NCI-H1930 (cell line): ENCODE data around the gene DICER1.

Experiments used
- DNase-seq, 2 experiments: peaks; one replicate each; lab custom pipeline; 2025; lab: John Stamatoyannopoulos, UW

DICER1 gene

DNA sequence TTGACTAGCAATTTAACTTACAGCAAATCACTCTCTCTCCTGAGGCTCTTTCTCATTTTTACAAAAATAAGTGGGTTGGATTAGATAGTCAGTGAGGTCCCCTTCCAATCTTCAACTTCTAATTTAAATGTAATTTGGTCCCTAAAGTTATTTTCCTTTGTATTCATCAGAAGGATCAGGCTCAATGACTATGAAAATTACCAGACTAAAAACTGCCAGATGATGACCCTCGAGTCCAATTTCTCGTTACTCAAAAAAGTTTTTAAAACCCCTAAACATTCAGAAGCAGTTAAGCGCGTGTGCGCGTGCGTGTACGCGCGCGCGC, 34.7 kb downstream of the DICER1 start:
- DNase-seq: no peak

DNA sequence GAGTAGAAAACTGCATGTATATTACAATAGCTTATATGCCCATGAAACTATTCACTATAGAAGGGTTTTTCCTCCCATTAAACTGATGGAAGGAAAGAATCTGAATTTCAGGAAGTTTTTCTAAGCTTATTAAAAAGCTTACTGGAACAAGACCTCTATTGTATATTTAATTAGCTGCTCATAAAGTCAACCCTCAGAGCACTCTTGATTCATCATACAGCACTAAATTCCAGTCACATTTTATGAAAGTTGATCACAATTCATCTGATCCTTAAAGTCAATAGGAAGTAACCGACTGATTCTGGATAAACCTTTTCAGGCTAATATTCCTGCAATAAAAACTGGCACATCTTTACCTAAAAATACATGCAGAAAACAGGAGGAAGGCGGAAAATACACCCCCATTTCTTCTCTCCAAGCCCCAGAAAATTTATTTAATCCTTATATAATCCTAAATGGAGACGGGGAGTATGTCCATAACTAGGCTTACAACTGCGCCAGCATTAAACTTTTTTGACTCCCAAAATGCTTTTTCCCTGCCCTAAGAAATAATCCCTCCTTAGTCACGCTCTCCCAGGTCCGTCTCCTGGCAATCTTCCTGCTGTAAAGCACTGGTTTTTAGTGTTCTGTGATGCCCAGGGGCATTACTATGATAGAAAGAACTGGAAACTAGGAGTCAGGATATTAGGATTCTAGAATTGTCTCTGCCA, 35.3 kb downstream of the DICER1 start:
- DNase-seq: no peak

DNA sequence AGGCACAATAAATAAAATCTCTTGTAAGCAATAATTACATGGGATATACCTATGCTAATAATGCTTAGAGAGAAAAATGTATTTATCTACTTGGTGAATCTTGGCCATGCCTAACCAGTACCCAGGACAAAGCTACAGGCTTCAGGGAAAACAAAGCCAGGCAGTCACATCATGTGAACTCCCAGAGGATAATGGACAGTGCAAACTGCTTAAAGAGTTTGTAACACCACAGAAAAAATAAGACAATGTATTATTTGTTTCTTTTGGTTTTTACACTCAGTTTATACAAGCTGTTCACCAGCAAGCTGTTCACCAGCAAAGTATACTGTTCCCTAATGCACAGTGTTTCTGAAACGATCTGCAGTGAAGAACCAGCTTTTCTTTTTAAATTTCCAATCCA, 38.0 kb downstream of the DICER1 start:
- DNase-seq: no peak

DNA sequence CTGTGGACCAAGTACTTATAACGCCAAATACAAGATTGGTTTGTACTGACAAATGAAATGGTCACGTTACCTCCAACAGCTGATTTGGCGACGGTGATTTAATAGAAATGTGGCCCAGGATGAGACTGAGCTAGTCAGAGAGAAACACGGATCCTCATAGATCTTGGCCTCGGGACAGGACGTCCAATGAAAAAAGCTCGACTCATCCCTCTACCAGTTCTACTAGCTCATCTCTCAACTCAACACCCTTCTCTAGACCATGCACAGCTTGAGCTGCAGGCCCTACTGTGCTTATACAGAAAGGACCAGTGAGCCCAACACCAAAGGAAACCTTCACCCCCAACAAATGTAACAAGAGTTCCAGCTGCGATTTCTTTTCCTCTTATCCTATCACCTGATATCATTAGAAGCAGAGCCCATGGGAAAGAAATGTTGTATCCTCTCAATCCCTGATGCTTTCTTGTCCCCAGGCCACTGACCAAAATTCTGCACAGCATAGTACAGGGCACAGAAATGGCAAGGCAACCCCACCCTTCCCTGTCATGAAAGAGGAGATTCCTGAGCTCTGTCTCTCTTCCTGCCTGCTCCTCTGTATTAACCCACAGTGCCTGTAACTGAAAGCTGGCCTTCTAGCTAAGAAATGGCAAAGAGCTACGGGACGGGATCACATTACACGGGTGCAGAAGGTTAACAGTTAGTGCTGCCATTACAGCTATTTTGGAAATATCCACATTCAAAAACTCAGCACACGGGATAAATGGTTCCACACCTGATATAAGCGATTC, 39.2 kb downstream of the DICER1 start:
- no peak for DNase-seq

DNA sequence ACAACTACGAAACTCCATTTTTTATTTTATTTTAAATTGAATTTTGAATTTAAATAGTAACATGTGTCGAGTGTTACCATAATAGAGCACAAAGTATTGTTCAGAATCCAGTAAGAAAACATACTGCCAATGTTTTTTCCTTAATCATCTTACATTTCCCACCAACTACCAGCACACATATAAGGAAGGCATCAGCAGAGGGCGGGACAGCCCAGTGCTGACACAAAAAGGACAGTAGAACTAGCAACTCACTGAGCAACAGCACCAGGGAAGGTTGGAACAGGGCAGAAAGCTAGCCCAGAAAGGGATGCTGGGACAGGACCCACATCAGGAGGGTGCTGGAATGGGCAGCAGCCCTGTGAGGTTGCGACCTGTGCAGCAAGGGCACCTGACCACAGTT, 43.9 kb downstream of the DICER1 start:
- no peak for DNase-seq

DNA sequence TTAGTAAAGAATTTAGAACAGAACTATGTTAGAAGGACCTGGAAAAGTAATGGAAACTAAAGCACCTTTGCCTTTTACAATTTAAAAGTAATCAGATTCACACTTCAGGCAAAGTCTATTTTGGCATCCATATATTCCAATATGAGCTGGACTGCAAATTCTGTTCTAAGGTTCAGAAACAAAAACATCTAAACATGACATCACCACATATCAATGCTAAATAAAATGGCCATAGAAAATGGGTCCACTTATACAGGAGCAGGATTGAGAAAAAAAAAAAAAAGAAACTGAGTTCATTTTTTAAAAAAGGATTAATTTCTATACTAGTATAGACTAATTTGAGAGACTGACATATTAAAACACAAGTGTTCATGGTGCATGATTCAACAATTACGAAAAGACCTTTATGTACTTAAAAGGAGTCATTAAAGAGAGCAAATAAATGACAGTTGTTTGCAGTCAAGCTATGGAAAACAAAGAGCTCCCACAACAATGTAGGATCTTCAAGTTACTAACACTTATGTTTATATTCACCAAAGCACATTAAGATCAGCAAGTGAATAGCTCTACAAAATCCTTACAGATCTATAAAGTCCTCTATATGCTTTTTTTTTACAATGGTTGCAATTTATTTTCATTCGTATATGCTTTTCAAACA, 45.7 kb downstream of the DICER1 start:
- no peak for DNase-seq

DNA sequence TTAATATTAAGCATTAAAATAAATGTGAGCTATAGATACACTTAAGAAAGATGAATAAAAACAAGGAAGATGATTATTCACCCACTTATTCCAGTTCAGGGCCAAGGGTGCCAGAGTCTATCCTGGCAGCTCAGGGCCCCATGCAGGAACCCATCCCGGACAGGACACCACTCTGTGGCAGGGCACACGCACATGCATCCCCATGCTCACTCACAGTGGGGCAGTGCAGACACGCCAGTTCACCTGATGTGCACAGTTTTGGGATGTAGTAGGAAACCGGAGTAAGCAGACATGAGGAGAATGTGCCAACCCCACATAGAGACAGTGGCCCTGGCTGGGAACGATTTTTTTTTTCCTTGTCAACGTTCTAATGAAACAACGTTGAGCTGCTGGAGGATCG, 47.2 kb downstream of the DICER1 start:
- no peak for DNase-seq

DNA sequence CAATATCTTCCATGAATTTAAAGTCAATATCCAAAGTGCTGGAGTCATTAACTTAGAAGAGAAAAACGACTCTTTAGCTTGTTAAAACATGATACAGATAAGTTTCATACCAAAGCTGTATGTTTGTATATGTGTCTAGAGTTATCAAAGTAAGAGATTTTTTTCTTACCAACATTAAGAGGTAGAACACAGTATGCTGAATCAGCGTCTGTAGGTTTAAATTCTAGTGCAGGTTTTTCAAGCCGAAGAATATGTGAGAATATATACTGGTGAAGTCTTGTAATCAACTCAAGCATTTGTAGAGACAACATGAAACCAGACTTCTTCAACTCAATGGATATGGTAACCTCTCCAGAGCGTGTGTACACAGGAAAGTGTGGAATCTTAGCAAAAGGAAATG, 49.6 kb downstream of the DICER1 start:
- DNase-seq: no peak

DNA sequence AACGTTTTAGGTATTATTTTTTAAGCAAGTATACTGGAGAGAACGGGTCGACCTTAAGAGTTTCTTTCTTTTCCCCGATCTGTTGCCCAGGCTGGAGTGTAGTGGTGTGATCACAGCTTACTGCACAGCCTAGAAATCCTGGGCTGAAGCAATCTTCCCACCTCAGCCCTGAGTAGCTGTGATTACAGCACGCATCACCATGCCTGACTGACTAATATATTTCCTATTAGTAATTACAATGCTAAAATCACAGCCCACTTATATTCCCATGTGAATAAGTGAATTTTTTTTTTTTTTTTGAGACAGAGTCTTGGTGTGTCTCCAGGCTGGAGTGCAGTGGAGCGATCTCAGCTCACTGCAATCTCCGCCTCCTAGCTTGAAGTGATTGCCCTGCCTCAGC, 50.4 kb downstream of the DICER1 start:
- no peak for DNase-seq

DNA sequence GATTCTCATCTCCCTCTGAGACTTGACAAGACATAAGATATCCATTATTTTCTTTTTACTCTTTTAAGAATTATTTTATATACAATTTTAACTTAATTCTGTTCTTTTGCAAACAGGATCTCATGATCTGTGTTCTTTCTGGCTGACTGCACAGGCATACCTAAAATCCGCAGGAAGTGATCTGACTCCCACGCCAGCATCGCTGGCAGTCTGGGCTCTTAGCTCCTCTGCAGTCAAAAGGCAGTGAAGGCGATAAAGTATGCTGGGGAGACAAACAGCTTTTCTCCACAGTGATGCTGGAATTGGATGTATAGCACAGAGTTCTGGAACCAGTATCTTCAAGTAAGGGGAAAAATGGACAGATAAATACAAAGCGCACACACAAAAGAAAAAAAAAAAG, 52.4 kb downstream of the DICER1 start:
- no peak for DNase-seq

DNA sequence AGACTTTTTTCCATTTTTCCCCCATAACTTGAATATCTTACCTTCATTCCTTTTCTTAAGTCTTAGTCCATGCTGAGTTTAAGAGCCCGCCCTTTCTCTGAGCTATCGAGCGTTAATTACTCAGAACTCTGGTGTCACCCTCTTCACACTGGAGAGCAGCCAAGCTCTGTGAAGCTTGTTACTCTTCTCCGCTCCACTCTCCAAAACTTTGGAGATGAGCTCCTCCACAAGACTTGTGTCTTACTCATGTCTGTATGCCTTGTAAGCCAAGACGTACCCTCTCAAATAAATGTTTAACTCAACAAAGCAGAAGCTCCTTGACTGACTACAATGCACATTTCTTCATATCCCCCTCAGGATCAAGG, 54.7 kb downstream of the DICER1 start:
- DNase-seq: no peak

DNA sequence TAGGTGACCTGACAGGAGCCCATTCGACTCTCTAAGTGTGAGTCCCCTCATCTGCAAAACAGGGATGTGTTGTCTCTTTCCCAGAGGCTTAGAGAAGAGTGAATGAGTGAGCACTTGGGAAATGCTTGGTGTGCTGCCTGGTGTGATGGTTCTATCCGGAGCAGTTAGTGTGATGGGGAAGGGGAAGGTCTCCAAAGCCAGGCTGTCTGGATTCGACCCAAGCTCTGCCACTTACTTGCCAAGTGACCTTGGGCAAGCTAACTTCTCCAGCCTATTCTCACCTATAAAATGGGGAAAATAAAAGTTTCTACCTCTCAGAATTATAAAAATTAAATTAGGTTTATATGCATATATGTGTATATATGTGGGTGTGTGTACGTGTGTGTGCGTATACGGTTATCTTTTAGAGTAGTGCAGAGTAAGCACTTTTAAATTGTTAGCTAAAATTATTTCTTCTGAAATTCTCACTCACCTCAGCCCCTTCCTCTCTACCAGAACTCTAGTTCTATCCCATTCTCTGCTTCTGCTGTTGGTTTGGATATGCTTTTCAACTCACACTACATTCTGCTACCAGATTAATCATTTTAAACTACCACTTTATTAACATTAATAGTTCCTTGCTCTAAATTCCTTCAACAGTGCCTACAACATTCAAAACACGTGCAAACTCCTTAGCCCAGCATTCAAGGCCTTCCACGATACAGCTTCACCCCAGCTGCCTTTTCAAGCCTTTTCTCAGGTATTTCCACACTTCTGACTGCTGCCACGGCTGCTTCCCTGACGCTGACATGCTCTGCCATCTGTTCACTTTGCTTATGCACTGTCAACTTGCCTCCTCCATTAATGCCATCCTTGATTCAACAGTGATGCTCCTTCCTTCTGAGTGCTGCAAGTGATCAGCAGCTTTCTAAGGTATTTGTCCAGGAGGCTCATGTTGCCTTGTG, 55.3 kb downstream of the DICER1 start:
- no peak for DNase-seq

DNA sequence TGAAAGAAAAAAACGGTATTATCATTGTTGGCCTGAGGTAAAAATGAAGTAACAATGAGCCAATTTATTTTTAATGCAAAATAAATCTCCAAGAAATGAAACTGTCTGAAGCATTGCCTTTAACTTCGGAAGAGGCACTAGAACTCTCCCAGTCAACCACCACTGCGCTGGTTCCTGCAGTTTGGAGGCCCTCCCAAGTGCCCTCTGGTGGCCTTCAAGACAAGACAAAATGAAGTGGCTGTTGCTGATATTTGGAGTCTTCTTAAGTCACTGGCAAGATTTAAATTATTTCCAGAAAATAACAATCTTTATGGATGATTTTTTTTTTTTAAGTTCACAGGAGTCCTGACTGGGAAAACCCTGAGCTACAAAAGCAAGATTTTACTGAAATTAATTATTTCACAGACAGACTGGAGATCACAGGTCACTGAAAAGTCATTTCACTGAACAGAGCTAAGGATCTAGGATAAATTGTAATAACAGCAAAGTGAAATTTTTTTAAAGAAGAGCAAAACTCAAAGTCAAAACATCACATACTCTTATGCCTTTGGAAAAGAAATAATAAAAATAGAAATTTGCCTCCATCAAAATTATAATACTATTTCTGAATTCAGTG, 58.2 kb downstream of the DICER1 start:
- no peak for DNase-seq

DNA sequence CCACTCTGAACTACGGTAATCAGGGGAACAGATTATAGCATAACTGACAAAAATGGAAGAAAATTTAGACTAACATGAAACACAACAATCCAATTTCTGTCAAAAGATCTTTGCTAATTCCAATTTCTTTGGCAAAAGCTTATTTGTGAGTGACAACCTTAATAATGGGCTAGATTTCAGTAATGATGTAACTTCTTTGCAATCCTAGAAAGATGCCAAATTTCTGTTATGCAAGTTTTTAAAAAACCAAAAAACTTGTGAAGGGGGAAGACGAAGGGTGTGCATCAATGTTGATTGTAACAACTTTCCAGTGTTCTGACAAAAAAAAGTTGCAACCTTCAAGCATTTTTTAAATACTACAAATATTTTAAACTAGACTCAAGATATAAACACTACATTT, 59.9 kb downstream of the DICER1 start:
- DNase-seq: no peak

DNA sequence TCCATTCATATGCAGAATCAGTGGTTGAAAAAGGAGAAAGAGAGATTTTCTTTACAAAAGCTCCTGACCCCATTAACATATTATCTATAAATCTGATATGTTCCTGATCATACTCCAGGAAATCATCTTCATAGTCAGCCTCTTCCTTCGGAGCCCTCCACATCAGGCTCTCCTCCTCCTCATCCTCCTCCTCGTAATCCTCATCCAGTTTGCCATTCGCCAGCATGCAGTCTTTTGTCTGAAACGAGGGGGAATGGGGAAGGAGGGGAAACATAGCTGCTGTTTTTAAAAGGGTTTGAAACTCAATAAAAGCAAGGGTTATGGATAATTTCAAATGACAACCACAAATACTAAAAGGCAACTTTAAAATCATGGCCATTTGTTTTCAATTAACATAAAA, 60.9 kb downstream of the DICER1 start:
- no peak for DNase-seq

DNA sequence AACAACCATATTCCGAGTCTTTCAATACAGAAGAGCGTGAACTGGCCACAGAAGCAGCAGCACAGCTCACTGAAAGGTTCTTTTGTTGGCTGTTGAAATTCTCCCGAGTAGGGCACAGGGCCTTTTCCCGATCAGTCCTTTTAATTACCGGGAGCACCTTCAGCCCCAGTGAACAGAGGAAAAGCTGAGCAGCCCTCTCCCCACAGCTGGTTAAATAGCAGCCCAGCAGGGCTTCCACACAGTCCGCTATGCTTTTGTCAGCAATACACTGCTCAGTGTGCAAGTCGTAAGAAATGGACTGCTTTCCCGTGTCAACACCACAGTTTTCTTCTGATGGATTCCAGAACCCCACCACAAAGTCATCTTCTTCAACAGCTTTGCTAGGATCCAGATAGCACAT, 61.3 kb downstream of the DICER1 start:
- no peak for DNase-seq

DNA sequence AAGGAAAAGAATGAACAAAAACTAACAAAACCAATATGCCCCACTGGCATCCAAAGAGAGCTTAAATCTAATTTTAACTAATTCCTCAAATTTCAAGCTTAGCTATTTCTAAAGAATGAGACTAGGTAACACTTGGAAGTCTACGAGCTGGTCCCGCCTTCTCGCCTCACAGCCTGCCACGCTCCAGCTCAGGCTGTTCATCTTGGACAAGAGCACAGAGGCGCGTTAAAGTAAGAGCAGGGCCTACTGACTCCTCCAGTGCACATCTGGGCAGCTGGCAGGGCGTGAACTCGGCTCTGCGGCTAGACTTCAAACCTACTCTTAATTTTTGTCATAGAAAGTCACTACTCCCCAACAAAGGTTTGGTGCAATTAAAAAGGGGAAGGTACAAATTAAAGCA, 64.6 kb downstream of the DICER1 start:
- DNase-seq: no peak

DNA sequence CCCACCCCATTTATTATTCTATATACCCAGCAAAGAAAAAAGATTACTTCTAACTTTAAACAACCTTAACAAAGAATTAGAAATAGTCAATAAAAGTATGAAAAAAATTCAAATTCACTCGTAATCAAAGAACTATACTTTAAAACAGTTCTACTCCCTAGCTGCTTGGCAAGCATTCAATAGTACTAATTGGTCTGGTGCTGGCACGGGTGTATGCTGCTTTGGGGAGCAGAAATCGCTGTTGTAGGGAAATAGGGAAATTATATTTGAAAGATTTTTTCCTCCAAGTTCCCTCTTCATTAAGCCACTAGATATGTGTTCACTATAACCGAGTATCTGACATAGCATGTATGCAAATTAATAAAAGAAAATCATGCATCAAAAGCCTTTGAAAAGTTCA, 65.7 kb downstream of the DICER1 start:
- DNase-seq: no peak

DNA sequence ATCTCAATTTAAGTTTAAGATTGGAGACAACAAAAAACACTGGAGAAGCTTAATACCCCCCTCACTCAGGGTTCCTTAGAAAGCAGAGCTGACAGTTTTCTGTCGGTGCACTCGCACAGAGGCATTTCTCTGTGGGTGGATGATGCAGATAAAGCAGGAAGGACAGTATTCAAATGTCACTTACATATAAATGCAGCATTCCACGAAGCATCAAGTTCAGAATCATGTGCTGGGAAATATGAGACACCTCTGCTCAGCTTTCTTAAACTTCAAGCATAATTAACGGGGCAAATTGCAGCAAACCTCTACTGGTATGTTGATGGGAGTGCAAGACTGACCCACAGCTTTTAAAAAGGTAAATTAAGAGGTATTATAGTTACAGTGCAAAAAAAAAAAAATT, 68.7 kb downstream of the DICER1 start:
- no peak for DNase-seq

DNA sequence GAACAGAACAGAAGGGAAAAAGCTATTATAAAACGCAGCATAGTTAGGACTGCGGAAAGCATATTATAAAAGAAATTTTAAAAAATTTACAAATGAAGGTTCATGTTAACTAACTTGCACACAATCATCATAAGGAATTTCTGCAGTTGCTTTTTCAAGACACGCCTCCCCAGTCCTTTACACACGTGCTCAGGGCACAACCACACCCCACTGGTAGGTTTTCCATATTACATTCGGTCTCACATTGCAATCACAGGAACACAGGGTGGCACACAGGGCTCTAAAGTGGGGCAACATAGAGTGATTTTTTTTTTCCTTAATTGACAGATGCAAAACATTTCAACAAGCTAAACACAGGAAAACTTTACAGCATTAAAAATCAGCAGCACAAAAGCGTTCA, 69.7 kb downstream of the DICER1 start:
- no peak for DNase-seq

DNA sequence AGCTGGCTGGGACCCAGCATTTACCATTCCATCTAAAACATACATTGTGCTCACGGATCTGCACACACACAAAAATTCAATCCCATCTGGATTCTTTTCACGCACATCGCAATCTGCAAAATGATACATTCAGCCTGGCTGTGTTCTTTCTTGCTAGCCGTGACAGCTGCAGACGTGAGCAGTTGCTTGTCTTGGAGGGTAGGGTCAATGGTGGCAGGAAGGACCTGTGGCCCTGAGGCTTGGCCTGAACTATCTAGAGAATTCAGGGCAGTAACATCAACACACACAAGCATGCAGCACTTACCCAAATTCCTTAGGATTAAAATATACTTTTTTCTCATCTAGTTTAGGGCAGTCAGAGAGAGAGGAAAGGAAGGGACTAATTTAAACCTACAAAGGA, 72.0 kb downstream of the DICER1 start:
- DNase-seq: no peak

DNA sequence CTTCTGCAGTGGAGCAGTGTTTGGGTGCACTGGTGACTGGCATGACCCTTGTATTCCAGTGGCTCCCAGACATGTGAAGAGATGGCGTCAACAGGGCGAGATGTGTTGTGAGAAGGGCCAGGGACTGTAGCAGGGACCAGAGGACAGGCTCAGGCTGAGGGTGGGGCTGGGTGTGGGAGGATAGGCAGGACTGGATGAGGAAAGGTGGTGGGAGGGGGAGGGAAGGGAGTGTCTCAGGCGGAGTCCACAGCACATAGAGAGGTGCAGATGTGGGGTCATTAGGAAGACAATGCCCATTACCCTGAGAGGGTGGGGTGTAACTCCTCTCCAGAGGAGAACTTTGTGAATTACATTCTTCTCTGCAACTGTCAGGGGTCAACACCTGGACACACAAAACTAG, 78.5 kb downstream of the DICER1 start:
- DNase-seq: no peak
